ENCODE results near the gene IGFBP1.
A peak's percentile ranks its signal among the peaks of the same experiment; 100 is the strongest.
"Not testable (repeated sequence)": the region's sequence is repeated elsewhere in the genome, so short reads cannot be mapped to it uniquely, and the experiment has no call there.

Gene IGFBP1

DNA sequence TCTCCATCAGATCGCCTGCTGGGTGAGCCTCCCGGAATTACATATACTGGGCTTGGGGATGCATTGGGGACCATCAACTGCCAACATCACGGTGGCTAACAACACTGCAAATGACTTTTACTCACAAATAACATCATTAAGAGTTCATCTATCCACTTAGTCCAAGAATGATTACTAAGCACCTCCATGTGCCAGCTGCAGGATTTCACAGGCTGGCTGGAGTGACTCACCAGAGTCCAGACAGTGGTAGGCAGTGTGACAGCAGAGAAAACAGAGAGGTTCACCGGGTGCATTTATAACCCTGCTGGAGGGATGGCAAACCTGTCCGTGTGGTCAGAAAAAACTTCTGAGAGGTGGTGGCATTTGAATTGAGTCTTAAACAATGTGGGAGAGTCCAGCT is 36.0 kb downstream of the IGFBP1 start:
- DNase-seq (ENCODE audit: low read depth): peak; percentile 89
- TF ChIP-seq, protein P1, sequence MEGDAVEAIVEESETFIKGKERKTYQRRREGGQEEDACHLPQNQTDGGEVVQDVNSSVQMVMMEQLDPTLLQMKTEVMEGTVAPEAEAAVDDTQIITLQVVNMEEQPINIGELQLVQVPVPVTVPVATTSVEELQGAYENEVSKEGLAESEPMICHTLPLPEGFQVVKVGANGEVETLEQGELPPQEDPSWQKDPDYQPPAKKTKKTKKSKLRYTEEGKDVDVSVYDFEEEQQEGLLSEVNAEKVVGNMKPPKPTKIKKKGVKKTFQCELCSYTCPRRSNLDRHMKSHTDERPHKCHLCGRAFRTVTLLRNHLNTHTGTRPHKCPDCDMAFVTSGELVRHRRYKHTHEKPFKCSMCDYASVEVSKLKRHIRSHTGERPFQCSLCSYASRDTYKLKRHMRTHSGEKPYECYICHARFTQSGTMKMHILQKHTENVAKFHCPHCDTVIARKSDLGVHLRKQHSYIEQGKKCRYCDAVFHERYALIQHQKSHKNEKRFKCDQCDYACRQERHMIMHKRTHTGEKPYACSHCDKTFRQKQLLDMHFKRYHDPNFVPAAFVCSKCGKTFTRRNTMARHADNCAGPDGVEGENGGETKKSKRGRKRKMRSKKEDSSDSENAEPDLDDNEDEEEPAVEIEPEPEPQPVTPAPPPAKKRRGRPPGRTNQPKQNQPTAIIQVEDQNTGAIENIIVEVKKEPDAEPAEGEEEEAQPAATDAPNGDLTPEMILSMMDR (conservative IDR thresholded peaks at IDR 0.05; ENCODE audit: low read depth, low read length): no peak
- H3K4me3 ChIP-seq (ENCODE audit: low read length): no peak overlapping the region

DNA sequence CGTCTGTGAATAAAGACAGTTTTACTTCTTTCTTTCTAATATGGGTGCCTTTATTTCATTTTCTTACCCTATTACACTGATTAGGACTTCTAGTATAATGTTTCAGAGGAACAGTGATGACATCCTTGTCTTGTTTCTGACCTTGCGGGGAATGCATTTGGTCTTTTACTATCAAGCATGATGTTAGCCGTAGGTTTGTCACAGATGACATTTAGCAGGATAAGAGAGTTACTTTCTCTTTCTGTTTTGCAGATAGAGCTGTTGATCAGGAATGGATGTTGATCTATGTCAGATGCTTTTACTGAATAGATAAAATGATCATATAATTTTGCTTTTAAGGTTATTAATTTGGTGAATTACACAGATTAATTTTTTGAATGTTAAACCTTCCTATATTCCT is 39.4 kb downstream of the IGFBP1 start:
- H3K4me3 ChIP-seq (ENCODE audit: low read length): no peak overlapping the region
- DNase-seq (ENCODE audit: low read depth): no peak
- TF ChIP-seq, protein P1 (conservative IDR thresholded peaks at IDR 0.05; ENCODE audit: low read depth, low read length): no peak

DNA sequence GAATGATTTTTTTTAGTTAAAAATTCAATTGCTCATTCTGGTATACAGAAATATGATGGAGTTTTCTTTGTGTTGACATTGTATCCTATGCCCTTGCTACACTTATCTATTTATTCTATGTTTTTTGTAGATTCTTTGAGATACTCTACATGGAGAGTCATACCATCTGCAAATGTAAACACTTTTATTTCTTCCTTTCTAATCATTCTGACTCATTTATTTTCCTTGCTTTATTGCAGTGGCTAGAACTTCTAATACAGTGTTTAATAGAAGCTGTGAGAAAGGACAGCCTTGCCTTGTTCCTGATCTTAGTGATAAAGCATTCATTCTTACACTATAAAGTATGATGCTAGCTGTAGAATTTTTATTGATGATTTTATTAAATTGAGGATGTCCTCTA is 42.7 kb downstream of the IGFBP1 start:
- no peak for DNase-seq (ENCODE audit: low read depth)
- no peak overlapping the region for H3K4me3 ChIP-seq (ENCODE audit: low read length)
- TF ChIP-seq, protein P1 (conservative IDR thresholded peaks at IDR 0.05; ENCODE audit: low read depth, low read length): no peak

DNA sequence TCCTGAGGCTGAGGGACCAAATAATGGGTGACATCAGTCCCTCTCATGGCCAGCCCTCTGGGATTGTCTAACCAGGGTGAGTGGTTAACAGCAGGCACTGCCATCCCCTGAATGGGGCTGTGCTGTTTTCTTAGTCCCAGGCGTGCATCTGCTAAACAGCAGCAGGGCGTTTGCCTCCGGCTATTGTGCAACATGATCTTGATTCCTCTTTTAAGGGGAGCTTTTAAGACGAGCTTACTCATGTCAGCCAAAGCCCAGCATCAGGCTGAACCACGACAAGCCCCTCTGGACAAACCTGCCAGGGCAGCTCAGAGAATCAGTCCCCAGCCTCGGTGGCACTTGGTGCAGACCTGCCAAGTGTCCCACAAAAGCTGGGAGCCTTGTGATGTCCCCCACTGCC is 49.0 kb downstream of the IGFBP1 start:
- TF ChIP-seq, protein P1 (conservative IDR thresholded peaks at IDR 0.05; ENCODE audit: low read depth, low read length): no peak

DNA sequence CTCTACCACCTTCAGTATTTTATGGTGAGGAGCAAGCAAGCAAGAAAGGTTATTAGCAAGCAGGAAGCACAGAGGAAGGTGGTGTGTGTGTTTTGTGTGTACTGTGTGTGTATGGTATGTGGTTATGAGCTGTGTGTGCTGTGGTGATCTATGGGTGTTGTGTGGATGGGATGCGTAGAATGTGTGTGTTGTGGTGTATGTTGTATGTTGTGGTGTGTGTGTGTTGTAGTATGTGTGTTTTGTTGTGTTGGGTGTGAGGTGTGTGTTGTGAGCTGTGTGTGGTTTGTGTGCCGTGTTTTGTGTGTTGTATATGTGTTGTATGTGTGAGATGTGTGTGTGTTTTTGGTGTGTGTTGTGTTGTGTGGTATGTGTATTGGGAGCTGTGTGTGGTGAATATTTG is 49.6 kb downstream of the IGFBP1 start:
- no peak for DNase-seq (ENCODE audit: low read depth)
- TF ChIP-seq, protein P1 (conservative IDR thresholded peaks at IDR 0.05; ENCODE audit: low read depth, low read length): no peak
- no peak overlapping the region for H3K4me3 ChIP-seq (ENCODE audit: low read length)

More for the DNA sequence above, 49.0 kb downstream of the IGFBP1 start:
- DNase-seq (ENCODE audit: low read depth): no peak
- no peak overlapping the region for H3K4me3 ChIP-seq (ENCODE audit: low read length)

DNA sequence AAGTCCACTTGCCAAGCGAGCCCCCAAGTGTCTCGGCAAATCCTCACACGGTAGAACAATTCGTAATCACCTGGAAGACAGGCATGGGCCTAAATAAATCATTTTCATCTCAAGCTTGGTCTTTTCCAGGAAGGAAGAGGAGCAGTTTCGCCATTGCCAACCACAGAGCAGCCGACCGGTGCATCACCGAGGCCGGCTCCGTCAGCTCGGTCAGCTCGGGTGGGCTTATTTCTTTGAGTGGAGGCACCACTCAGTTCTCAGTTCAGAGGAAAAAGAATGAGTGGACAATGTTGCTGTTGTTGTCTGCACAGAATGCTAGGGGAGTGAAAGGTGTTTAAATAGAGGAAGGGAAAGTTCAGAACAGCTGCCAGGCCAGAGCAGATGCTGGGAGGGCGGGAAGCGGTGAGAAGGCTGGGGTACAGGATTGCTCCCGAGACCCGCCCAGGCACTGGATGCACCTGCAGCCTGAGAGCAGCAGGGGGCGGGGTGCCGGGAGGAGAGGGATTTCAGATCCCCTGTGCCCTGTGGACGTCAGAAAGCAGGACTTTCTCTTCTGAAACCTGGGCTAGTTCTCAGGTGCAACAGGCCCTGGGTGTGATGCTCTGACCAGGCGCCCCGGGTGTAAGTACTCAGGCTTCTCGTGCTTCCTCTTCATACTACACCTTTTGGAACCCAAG is 50.5 kb downstream of the IGFBP1 start:
- no peak for DNase-seq (ENCODE audit: low read depth)
- TF ChIP-seq, protein P1 (conservative IDR thresholded peaks at IDR 0.05; ENCODE audit: low read depth, low read length): peak; percentile 40
- no peak overlapping the region for H3K4me3 ChIP-seq (ENCODE audit: low read length)

DNA sequence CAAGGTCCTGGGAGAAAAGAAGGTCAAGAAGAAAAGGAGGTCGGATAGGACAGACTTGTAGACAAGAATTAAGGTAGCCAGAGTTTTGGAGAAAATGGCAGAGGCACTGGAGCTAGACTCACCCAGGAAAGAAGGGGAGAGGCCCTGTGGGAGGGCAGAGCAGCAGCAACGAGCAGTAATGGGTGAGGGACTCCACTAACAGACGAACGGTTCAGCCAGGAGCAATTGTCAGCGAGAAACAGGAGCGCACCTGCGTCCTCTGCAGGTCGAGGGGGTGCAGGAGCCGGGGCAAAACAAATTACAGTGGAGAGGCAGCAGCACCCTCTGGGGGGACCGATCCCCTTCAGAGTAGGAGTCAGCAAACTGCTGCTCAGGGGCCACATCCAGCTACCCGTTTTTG is 51.3 kb downstream of the IGFBP1 start:
- DNase-seq (ENCODE audit: low read depth): no peak
- H3K4me3 ChIP-seq (ENCODE audit: low read length): no peak overlapping the region
- TF ChIP-seq, protein P1 (conservative IDR thresholded peaks at IDR 0.05; ENCODE audit: low read depth, low read length): no peak

DNA sequence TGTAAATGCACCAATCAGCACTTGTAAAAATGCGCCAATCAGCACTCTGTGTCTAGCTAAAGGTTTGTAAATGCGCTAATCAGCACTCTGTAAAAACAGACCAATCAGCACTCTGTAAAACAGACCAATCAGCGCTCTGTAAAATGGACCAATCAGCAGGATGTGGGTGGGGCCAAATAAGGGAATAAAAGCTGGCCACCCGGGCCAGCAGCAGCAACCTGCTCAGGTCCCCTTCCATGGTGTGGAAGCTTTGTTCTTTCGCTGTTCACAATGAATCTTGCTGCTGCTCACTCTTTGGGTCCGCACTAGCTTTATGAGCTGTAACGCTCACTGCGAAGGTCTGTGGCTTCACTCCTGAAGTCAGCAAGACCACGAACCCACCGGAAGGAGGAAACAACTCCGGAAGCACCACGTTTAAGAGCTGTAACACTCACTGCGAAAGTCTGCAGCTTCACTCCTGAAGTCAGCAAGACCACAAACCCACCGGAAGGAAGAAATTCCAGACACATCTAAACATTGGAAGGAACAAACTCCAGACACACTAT is 52.0 kb downstream of the IGFBP1 start:
- not testable (repeated sequence) for DNase-seq (ENCODE audit: low read depth); H3K4me3 ChIP-seq (ENCODE audit: low read length)
